Keratinocyte (primary cell): Measurements from ENCODE around the gene DDI1. TPM values are rescaled to one million over a fixed set of nuclear protein-coding genes. Genes with fewer than 3 reads are reported as not detected.

Experiments used
- DNase-seq: peaks from one replicate; pipeline ENCODE4 v3.0.0-alpha.2; 2011; ENCODE audit warnings: low read depth, missing footprints, low spot score
- FAIRE-seq: peaks from 2 replicates; lab custom pipeline; 2011; peaks lifted over from hg19 to GRCh38; lab: Jason Lieb, UNC
- H2AFZ ChIP-seq: 2 replicates; pipeline ENCODE4 v1.6.0; 2012; ENCODE audit warnings: low read length, control low read depth, inconsistent platforms; ENCODE audit not compliant: control insufficient read depth
- H3K27ac ChIP-seq: 2 replicates; pipeline ENCODE4 v1.5.1; 2011; ENCODE audit warnings: low read length; ENCODE audit not compliant: control insufficient read depth, insufficient read depth
- H3K27me3 ChIP-seq: 3 replicates; pipeline ENCODE4 v1.6.0; 2011; ENCODE audit warnings: low read length; ENCODE audit not compliant: control insufficient read depth, insufficient read depth; ENCODE audit errors: extremely low read depth
- H3K36me3 ChIP-seq, 2 experiments: 2 replicates in 1 of 2; 3 replicates in 1 of 2; pipeline ENCODE4 v1.5.1; 2011; ENCODE audit warnings: low read length in 2 of 2, mild to moderate bottlenecking in 1 of 2; ENCODE audit not compliant: control insufficient read depth in 2 of 2, insufficient read depth in 2 of 2; ENCODE audit errors: extremely low read depth in 1 of 2
- H3K4me1 ChIP-seq: 3 replicates; pipeline ENCODE4 v1.5.1; 2011; ENCODE audit warnings: low read length; ENCODE audit not compliant: control insufficient read depth, insufficient read depth; ENCODE audit errors: extremely low read depth
- H3K4me2 ChIP-seq: 3 replicates; pipeline ENCODE4 v1.6.0; 2011; ENCODE audit warnings: low read depth, low read length; ENCODE audit not compliant: control insufficient read depth, insufficient read depth; ENCODE audit errors: extremely low read depth
- H3K4me3 ChIP-seq, 3 experiments: fragments of 200-600 bp in 1 of 3; sonication (generic) in 1 of 3; 2 replicates in 2 of 3; 3 replicates in 1 of 3; pipeline ENCODE4 v1.5.1; 2011 to 2016; ENCODE audit warnings: low read length in 3 of 3, mild to moderate bottlenecking in 3 of 3, control low read depth in 2 of 3, inconsistent platforms in 1 of 3, low read depth in 1 of 3, mixed read lengths in 1 of 3, mixed run types in 1 of 3, moderate library complexity in 1 of 3; ENCODE audit not compliant: control insufficient read depth in 2 of 3, insufficient read depth in 2 of 3; ENCODE audit errors: extremely low read depth in 1 of 3
- H3K79me2 ChIP-seq: 2 replicates; pipeline ENCODE4 v1.6.0; 2012; ENCODE audit warnings: low read length; ENCODE audit not compliant: control insufficient read depth, insufficient read depth
- H3K9ac ChIP-seq: 3 replicates; pipeline ENCODE4 v1.6.0; 2011; ENCODE audit warnings: low read length; ENCODE audit not compliant: control insufficient read depth, insufficient read depth; ENCODE audit errors: extremely low read depth
- H3K9me1 ChIP-seq: 3 replicates; pipeline ENCODE4 v1.6.0; 2011; ENCODE audit warnings: low read length; ENCODE audit not compliant: control insufficient read depth, insufficient read depth; ENCODE audit errors: extremely low read depth
- H3K9me3 ChIP-seq: 2 replicates; pipeline ENCODE4 v1.5.1; 2012; ENCODE audit warnings: low read depth, low read length; ENCODE audit not compliant: control insufficient read depth
- H4K20me1 ChIP-seq: 3 replicates; pipeline ENCODE4 v1.6.0; 2011; ENCODE audit warnings: low read length; ENCODE audit not compliant: control insufficient read depth, insufficient read depth; ENCODE audit errors: extremely low read depth
- EZH2 ChIP-seq: IDR thresholded peaks from one replicate; pipeline ENCODE4 v1.6.1; 2012; ENCODE audit warnings: inconsistent platforms, mild to moderate bottlenecking, low read length, moderate library complexity
- dilution Hi-C: fragments of 300-500 bp; cut with MboI; formaldehyde crosslinking; loops from one replicate; pipeline ENCODE4 v1.7.0; 2020; ENCODE audit warnings: low sequenced_read_pairs; ENCODE audit not compliant: extremely low pct_ligation_motif_present
- polyA plus RNA-seq, 5 experiments: library from polyadenylated mRNA; depleted of rRNA in 3 of 5; stranded (reverse) in 3 of 5; stranded (forward) in 1 of 5; unstranded in 1 of 5; fragments of >200 nt; gene quantifications; 1 replicate in 1 of 5; 2 replicates in 3 of 5; 3 replicates in 1 of 5; pipeline versions ENCODE4 v1.2.1 to v1.2.3, GENCODE V29; 2011 to 2012; ENCODE audit warnings: missing spikeins in 2 of 5, low read depth in 1 of 5, low replicate concordance in 1 of 5
- TF ChIP-seq, protein P1 (sequence below), 3 experiments: IDR thresholded peaks in 1 of 3; conservative IDR thresholded peaks in 1 of 3; optimal IDR thresholded peaks in 1 of 3; 2 replicates in 2 of 3; 3 replicates in 1 of 3; pipeline versions ENCODE3 to v1.5.1; 2011; ENCODE audit warnings: low read length in 3 of 3, mild to moderate bottlenecking in 3 of 3, moderate library complexity in 2 of 3, control low read depth in 1 of 3, inconsistent platforms in 1 of 3; ENCODE audit not compliant: insufficient read depth in 2 of 3; ENCODE audit errors: extremely low read depth in 1 of 3

DDI1 gene
- polyA plus RNA-seq, 1 donor (not counting 4 experiments of a cell fraction or from before 2014, with no cell fraction given): not detected

DNA sequence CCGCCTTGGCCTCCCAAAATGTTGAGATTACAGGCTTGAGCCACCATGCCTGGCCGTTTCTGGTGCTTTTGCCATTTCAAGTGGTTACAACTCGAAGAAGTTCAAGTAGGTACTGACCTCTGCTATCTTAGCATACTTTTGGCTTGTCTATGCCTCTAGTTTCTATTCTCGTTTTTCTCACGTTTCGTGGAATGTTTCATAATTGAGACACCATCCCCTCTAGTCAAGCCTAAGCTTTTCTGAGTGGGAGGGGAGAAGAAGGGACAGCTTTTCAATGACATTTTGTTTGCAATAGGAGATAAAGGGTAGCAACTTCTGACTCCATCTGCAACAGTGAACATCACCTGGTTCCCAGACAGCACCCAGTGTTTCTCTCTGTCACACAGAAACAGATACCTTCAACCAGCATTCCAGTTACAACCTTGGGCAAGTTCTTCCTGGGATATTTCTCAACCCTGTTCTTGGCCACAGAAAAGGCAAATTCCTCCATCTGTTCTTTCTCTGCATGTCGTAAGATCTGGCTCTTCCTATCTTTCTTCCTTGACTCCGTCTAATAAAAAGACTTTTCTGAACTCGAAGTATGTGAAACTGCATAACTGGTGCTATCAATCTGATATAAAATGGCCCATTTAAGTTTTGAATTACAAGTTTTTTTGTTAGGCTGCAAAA, 25.5 kb downstream of the DDI1 start:
- Histone ChIP-seq H3K9me1 (no peaks in the 10 kb centered on the region), H2AFZ (no peak overlapping the region), H4K20me1 (no peaks in the 10 kb centered on the region), H3K4me3 (no peak overlapping the region), H3K9me3 (no peaks in the 10 kb centered on the region), H3K36me3 (no peaks in the 10 kb centered on the region), H3K27me3 (no peaks in the 10 kb centered on the region), H3K4me1 (no peaks in the 10 kb centered on the region), H3K79me2 (no peaks in the 10 kb centered on the region), H3K27ac (no peak overlapping the region), H3K9ac (no peak overlapping the region), H3K4me2 (no peak overlapping the region)
- TF ChIP-seq, protein P1, sequence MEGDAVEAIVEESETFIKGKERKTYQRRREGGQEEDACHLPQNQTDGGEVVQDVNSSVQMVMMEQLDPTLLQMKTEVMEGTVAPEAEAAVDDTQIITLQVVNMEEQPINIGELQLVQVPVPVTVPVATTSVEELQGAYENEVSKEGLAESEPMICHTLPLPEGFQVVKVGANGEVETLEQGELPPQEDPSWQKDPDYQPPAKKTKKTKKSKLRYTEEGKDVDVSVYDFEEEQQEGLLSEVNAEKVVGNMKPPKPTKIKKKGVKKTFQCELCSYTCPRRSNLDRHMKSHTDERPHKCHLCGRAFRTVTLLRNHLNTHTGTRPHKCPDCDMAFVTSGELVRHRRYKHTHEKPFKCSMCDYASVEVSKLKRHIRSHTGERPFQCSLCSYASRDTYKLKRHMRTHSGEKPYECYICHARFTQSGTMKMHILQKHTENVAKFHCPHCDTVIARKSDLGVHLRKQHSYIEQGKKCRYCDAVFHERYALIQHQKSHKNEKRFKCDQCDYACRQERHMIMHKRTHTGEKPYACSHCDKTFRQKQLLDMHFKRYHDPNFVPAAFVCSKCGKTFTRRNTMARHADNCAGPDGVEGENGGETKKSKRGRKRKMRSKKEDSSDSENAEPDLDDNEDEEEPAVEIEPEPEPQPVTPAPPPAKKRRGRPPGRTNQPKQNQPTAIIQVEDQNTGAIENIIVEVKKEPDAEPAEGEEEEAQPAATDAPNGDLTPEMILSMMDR (optimal IDR thresholded peaks at IDR 0.05 in 1 of 3, IDR thresholded peaks at IDR 0.05 in 1 of 3, conservative IDR thresholded peaks at IDR 0.05 in 1 of 3; ENCODE audit: extremely low read depth in 1 of 3, insufficient read depth in 2 of 3, low read length in 3 of 3): no peak
- no peak for TF ChIP-seq EZH2
- no peak for FAIRE-seq
- no peak for DNase-seq
- dilution Hi-C loops: no loop called here

DNA sequence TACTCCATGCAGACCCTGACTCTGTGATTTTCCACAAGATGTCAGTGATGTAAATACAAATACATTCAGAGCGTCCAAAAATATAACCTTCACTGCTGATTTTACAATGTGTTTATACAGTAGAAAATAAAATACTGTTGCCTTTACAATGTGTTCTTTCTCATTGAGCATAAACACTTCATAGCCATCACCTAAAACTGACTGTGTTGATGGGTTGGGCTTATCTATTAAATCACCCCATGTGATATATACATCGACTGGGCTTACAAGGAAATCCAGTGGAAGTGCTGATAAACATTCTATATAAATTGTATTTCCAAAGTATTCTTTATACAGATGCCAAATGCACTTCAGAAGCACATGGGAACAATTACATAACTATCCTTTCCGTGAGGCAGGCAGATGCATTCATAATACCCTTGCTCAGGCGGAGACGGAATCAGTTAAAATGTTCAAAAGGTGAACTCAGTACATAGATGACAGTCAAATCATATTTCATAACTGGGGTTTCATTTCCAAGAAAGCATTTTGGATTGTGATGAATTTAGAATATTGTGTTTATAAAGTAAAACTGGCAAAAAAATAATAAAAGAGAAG, 27.7 kb downstream of the DDI1 start:
- Histone ChIP-seq H3K27ac (no peak overlapping the region), H3K4me1 (no peaks in the 10 kb centered on the region), H3K9me3 (no peaks in the 10 kb centered on the region), H3K36me3 (no peaks in the 10 kb centered on the region), H4K20me1 (no peaks in the 10 kb centered on the region), H3K27me3 (no peaks in the 10 kb centered on the region), H3K9me1 (no peaks in the 10 kb centered on the region), H2AFZ (no peak overlapping the region), H3K4me2 (no peak overlapping the region), H3K79me2 (no peaks in the 10 kb centered on the region), H3K4me3 (no peak overlapping the region), H3K9ac (no peak overlapping the region)
- dilution Hi-C loops: no loop called here
- TF ChIP-seq EZH2: no peak
- TF ChIP-seq, protein P1 (optimal IDR thresholded peaks at IDR 0.05 in 1 of 3, IDR thresholded peaks at IDR 0.05 in 1 of 3, conservative IDR thresholded peaks at IDR 0.05 in 1 of 3; ENCODE audit: extremely low read depth in 1 of 3, insufficient read depth in 2 of 3, low read length in 3 of 3): no peak
- no peak for FAIRE-seq
- DNase-seq: no peak
